Colonic mucosa (tissue), 4 donors: ENCODE measurements around the gene PRDM1. TPM values are rescaled to one million over a fixed set of nuclear protein-coding genes. Genes with fewer than 3 reads are reported as not detected.

ENCODE experiments used
- DNase-seq: peaks from one replicate; pipeline ENCODE4 v3.0.0-alpha.2; 2020
- H3K27ac ChIP-seq: fragments of 200-600 bp; one replicate; pipeline ENCODE4 v1.8.0; 2021
- H3K27me3 ChIP-seq: fragments of 200-600 bp; one replicate; pipeline ENCODE4 v1.8.0; 2021
- H3K36me3 ChIP-seq: fragments of 200-600 bp; one replicate; pipeline ENCODE4 v1.8.0; 2021
- H3K4me1 ChIP-seq: fragments of 200-600 bp; one replicate; pipeline ENCODE4 v1.8.0; 2021; ENCODE audit warnings: mild to moderate bottlenecking
- H3K4me3 ChIP-seq: fragments of 200-600 bp; one replicate; pipeline ENCODE4 v1.8.0; 2021
- H3K9ac ChIP-seq, 2 donors: one replicate each; pipeline ENCODE4 v1.7.0; 2013; ENCODE audit warnings: control low read depth in 2 of 2, low read depth in 2 of 2, low read length in 2 of 2
- H3K9me3 ChIP-seq: fragments of 200-600 bp; one replicate; pipeline ENCODE4 v1.8.0; 2021
- intact Hi-C: fragments of 100-400 bp; cut with DNase I; formaldehyde crosslinking; loops from one replicate; pipeline ENCODE4 v1.14.1; 2022
- total RNA-seq, 2 donors: library from RNA; stranded (reverse); fragmentation: NEBNext Ultra II Directional in 1 of 2; extraction: Animal tissue kit (Norgen Biotek cat#: 25700) in 1 of 2; gene quantifications; one replicate each; pipeline ENCODE4 v1.2.1, GENCODE V29; 2021
- TF ChIP-seq, protein P1 (sequence below): fragments of 200-600 bp; IDR thresholded peaks from one replicate; pipeline ENCODE4 v1.8.0; 2022; ENCODE audit warnings: antibody characterized with exemption, mild to moderate bottlenecking
- donor health status: healthy.
- donor health status: DM: no; HTN: no; CAD: no.
- donor health status: DM: no; HTN: no; CAD: no.

Gene PRDM1
- total RNA-seq, 2 donors from 2014 or later = 7.2 to 17.6 TPM

DNA sequence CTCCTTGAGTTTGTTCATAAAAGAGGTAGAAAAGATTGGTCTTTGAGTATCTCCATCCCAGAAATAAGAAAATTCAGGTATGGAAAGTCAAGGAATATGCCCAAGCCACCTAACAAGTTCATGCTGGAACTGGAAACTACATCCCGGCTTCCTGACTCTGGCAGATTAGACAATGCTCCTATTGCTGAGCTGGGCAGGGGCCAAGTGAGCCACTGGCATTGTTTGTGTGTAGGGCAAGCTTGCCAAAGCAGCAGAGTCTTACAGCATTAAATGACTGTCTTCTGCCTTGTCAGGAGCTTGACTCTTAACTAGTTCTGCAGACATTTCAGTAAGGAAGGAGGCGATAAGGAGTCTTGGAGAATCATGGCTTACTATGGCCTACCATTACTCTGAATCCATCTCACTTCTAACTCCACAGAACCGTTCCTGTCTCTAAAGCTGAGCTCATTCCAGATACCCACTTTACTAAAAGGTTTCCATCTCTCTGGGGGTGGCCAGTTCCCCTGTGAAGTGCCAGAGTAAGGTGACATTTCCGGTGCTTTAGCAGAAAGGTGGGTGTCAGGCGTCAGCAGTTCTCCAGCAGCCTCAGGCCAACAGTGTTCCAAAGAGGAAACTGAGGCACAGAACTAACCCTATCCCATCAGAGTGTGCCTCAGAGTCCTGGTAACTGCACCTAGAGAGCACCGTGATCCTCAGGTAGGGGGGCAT is 30.1 kb downstream of the PRDM1 start:
- H3K36me3 ChIP-seq = no peaks in the 10 kb centered on the region
- intact Hi-C loops = no loop called here
- no peak overlapping the region for H3K4me3 ChIP-seq
- no peaks in the 10 kb centered on the region for H3K9me3 ChIP-seq
- DNase-seq = no peak
- no peaks in the 10 kb centered on the region for H3K27me3 ChIP-seq
- no peak overlapping the region for H3K9ac ChIP-seq
- no peak overlapping the region for H3K27ac ChIP-seq
- no peaks in the 10 kb centered on the region for H3K4me1 ChIP-seq
- TF ChIP-seq, protein P1, sequence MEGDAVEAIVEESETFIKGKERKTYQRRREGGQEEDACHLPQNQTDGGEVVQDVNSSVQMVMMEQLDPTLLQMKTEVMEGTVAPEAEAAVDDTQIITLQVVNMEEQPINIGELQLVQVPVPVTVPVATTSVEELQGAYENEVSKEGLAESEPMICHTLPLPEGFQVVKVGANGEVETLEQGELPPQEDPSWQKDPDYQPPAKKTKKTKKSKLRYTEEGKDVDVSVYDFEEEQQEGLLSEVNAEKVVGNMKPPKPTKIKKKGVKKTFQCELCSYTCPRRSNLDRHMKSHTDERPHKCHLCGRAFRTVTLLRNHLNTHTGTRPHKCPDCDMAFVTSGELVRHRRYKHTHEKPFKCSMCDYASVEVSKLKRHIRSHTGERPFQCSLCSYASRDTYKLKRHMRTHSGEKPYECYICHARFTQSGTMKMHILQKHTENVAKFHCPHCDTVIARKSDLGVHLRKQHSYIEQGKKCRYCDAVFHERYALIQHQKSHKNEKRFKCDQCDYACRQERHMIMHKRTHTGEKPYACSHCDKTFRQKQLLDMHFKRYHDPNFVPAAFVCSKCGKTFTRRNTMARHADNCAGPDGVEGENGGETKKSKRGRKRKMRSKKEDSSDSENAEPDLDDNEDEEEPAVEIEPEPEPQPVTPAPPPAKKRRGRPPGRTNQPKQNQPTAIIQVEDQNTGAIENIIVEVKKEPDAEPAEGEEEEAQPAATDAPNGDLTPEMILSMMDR = no peak

DNA sequence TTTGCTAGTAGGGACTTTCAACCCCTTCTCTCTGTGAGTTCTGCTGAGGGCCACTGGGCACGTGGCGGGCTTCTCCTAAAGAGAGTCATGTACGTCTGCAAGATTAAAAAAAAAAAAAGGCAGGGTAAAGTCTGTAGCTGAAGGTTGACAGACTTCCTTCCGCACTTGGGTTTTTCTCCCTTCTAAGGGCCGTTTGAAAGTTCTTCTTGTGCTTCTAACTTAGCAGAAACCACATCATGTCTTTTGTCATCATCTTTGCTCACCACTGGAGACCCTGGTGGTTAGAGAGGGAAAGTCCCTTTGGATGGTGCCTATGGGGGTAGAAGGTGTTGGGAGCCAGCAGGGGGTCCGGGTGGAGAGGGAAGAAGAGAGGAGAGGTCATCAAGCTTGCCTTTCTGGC is 31.4 kb downstream of the PRDM1 start:
- Histone ChIP-seq H3K27ac (no peak overlapping the region), H3K4me1 (no peaks in the 10 kb centered on the region), H3K36me3 (no peaks in the 10 kb centered on the region), H3K4me3 (no peak overlapping the region), H3K9ac (no peak overlapping the region), H3K9me3 (no peaks in the 10 kb centered on the region), H3K27me3 (no peaks in the 10 kb centered on the region)
- intact Hi-C loops = no loop called here
- DNase-seq = no peak
- TF ChIP-seq, protein P1 = no peak

DNA sequence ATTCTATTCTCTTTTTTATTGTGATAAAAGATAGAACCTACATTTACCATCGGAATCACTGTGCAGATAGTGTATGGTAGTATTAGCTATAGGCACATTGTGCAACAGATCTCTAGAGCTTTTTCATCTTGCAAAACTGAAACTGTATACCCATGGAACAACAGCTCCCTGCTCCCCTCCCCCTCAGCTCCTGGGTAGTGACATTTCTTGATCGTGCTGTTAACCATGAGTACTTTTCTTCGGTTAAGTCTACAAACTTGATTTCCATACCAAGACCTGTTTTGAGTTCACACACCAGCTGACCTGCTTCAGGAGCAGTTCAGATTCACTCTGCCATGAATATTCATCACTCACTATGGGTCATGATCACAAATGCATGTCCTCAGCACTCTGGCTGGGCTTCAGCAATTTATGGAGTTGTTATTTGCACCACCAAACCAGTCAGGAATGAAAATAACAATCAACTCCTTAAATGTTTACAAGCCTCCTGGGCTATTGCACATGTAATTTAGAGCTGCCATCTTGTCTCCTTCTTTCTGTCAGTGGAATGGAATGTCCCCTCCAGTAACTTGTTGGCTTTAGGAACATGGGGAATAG is 32.8 kb downstream of the PRDM1 start:
- Histone ChIP-seq H3K4me3 (no peak overlapping the region), H3K9me3 (no peaks in the 10 kb centered on the region), H3K27ac (no peak overlapping the region), H3K27me3 (no peaks in the 10 kb centered on the region), H3K36me3 (no peaks in the 10 kb centered on the region), H3K9ac (no peak overlapping the region), H3K4me1 (no peaks in the 10 kb centered on the region)
- intact Hi-C loops = no loop called here
- DNase-seq = no peak
- TF ChIP-seq, protein P1 = no peak

DNA sequence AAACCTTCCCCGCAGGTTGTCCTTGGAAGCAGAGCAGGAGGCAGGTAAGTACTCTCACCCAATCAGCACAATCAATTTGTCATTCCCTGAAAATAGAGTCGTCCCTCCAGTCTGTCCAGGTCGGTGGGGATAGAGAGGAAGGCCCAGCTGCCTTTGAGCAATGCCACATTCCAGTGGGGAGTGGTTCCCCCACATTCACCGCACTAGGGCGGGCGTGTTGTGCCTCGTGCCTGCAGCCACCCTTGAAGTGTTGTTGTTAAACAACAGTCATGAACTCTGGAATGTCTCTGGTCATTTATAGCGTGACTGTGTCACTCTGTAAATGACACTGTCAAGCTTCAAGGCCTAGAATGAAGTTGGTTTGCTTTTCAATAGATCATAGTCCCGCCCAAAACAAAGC is 33.4 kb downstream of the PRDM1 start:
- no peaks in the 10 kb centered on the region for H3K9me3 ChIP-seq
- TF ChIP-seq, protein P1 = no peak
- no peak overlapping the region for H3K27ac ChIP-seq
- H3K4me1 ChIP-seq = no peaks in the 10 kb centered on the region
- intact Hi-C loops = no loop called here
- no peak overlapping the region for H3K4me3 ChIP-seq
- peak; percentile 48 for DNase-seq
- no peak overlapping the region for H3K9ac ChIP-seq
- no peaks in the 10 kb centered on the region for H3K27me3 ChIP-seq
- no peaks in the 10 kb centered on the region for H3K36me3 ChIP-seq

DNA sequence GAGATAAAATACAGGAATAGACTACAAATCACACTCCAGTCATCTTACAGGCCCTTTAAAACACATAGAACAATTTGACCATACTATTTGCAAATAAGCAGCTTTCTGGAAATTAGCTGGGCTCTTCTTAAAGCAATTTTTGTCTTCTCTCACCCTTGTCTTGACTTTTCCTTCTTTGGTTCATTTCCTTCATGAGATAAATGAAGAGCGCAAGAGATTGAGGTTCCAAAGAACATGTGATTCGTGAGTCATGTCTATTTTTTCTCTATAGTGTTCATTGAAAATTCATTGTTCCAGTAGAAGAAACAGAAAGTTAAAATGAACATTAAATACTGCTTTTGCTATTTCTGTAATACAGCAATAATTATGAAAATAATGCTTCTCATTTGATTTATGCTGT is 33.9 kb downstream of the PRDM1 start:
- H3K27ac ChIP-seq = no peak overlapping the region
- TF ChIP-seq, protein P1 = no peak
- H3K9ac ChIP-seq = no peak overlapping the region
- no peaks in the 10 kb centered on the region for H3K4me1 ChIP-seq
- H3K9me3 ChIP-seq = no peaks in the 10 kb centered on the region
- no peaks in the 10 kb centered on the region for H3K27me3 ChIP-seq
- no peak for DNase-seq
- intact Hi-C loops = no loop called here
- H3K4me3 ChIP-seq = no peak overlapping the region
- no peaks in the 10 kb centered on the region for H3K36me3 ChIP-seq
